IMR-90 (cell line): ENCODE results near the gene ZDHHC16.

ENCODE experiments used
- BHLHE40 ChIP-seq: fragments of 150-350 bp; IDR thresholded peaks from 2 replicates; pipeline ENCODE4 v1.6.1; 2016; ENCODE audit warnings: mild to moderate bottlenecking, low read depth, low read length
- CTCF ChIP-seq: conservative IDR thresholded peaks from 2 replicates; pipeline ENCODE4 v1.5.1; 2012; ENCODE audit warnings: mild to moderate bottlenecking, low read depth, low read length, improper control_type of control experiment
- MAZ ChIP-seq: IDR thresholded peaks from 2 replicates; pipeline ENCODE4 v1.6.1; 2012; ENCODE audit warnings: low read depth, mild to moderate bottlenecking, low read length, improper control_type of control experiment, moderate library complexity, borderline replicate concordance
- NFE2L2 ChIP-seq: fragments of 150-350 bp; IDR thresholded peaks from 2 replicates; pipeline ENCODE4 v1.6.1; 2016; ENCODE audit warnings: low read depth, mild to moderate bottlenecking, low read length
- POLR2A ChIP-seq: IDR thresholded peaks from 2 replicates; pipeline ENCODE4 v1.6.1; 2012; ENCODE audit warnings: mild to moderate bottlenecking, low read depth, low read length
- SMC3 ChIP-seq: fragments of 150-350 bp; IDR thresholded peaks from 2 replicates; pipeline ENCODE4 v1.6.1; 2016; ENCODE audit warnings: low read depth, mild to moderate bottlenecking, antibody characterized with exemption, low read length, moderate library complexity
- TF ChIP-seq, protein P1 (sequence below): fragments of 150-350 bp; IDR thresholded peaks from 2 replicates; pipeline ENCODE4 v1.6.1; 2016; ENCODE audit warnings: low read depth, mild to moderate bottlenecking, low read length, moderate library complexity, borderline replicate concordance
- TF ChIP-seq, protein P2 (sequence below): fragments of 150-350 bp; IDR thresholded peaks from 2 replicates; pipeline ENCODE4 v1.6.1; 2017; ENCODE audit warnings: mild to moderate bottlenecking, antibody characterized with exemption, low read length, low read depth

DNA sequence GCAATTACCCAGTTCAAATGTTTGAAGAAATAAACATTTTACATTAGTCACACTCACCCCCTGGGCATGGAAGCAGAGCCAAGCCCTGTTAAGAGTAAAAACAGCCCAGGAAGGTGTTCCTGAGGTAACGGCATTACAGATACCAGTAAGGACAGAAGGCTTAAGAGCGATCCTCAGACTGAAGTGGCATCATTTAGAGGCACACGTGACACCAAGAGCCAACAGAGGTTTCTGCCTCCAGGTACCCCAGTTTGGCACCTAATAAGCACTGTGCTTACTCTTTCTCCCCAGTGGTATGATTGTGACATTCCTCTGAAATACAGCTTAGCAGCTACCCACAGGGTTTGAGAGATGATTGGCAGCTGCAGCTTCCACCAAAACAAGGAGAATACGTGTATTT lies 35.1 kb downstream of the ZDHHC16 start:
- TF ChIP-seq CTCF (no peak), POLR2A (no peak), BHLHE40 (no peak), SMC3 (no peak), MAZ (no peak), NFE2L2 (no peak)
- TF ChIP-seq, protein P1, sequence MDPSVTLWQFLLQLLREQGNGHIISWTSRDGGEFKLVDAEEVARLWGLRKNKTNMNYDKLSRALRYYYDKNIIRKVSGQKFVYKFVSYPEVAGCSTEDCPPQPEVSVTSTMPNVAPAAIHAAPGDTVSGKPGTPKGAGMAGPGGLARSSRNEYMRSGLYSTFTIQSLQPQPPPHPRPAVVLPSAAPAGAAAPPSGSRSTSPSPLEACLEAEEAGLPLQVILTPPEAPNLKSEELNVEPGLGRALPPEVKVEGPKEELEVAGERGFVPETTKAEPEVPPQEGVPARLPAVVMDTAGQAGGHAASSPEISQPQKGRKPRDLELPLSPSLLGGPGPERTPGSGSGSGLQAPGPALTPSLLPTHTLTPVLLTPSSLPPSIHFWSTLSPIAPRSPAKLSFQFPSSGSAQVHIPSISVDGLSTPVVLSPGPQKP: no peak
- TF ChIP-seq, protein P2, sequence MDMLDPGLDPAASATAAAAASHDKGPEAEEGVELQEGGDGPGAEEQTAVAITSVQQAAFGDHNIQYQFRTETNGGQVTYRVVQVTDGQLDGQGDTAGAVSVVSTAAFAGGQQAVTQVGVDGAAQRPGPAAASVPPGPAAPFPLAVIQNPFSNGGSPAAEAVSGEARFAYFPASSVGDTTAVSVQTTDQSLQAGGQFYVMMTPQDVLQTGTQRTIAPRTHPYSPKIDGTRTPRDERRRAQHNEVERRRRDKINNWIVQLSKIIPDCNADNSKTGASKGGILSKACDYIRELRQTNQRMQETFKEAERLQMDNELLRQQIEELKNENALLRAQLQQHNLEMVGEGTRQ: no peak
